ENCODE data around the gene FBN1.
A peak's percentile ranks its signal among the peaks of the same experiment; 100 is the strongest.

The FBN1 gene

GRCh38 chr15:48644827-48645557 lies 517 bp downstream of the FBN1 start:
- H3K27me3 ChIP-seq (ENCODE audit: insufficient read depth, poor library complexity, severe bottlenecking) = no peaks in the 10 kb centered on the region
- H3K4me1 ChIP-seq (ENCODE audit: insufficient read depth, poor library complexity, severe bottlenecking) = peaks cover 7% of the 10 kb centered on the region
- peaks cover 3% of the 10 kb centered on the region; the same call in 1 of the 2 replicates for H3K36me3 ChIP-seq (ENCODE audit: low read depth)
- ATAC-seq (ENCODE audit: low read depth) (peak; percentile 47), DNase-seq (ENCODE audit: low spot score) (peak; percentile 80)
- peak overlapping the region; percentile 59 for H3K4me3 ChIP-seq (ENCODE audit: severe bottlenecking)
- TF ChIP-seq, protein P1, sequence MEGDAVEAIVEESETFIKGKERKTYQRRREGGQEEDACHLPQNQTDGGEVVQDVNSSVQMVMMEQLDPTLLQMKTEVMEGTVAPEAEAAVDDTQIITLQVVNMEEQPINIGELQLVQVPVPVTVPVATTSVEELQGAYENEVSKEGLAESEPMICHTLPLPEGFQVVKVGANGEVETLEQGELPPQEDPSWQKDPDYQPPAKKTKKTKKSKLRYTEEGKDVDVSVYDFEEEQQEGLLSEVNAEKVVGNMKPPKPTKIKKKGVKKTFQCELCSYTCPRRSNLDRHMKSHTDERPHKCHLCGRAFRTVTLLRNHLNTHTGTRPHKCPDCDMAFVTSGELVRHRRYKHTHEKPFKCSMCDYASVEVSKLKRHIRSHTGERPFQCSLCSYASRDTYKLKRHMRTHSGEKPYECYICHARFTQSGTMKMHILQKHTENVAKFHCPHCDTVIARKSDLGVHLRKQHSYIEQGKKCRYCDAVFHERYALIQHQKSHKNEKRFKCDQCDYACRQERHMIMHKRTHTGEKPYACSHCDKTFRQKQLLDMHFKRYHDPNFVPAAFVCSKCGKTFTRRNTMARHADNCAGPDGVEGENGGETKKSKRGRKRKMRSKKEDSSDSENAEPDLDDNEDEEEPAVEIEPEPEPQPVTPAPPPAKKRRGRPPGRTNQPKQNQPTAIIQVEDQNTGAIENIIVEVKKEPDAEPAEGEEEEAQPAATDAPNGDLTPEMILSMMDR (IDR thresholded peaks at IDR 0.05; ENCODE audit: poor library complexity, severe bottlenecking) = peak; percentile 39
- no peaks in the 10 kb centered on the region for H3K9me3 ChIP-seq (ENCODE audit: severe bottlenecking)
- H3K27ac ChIP-seq (ENCODE audit: poor library complexity, severe bottlenecking) = peak overlapping the region; percentile 29

DNA sequence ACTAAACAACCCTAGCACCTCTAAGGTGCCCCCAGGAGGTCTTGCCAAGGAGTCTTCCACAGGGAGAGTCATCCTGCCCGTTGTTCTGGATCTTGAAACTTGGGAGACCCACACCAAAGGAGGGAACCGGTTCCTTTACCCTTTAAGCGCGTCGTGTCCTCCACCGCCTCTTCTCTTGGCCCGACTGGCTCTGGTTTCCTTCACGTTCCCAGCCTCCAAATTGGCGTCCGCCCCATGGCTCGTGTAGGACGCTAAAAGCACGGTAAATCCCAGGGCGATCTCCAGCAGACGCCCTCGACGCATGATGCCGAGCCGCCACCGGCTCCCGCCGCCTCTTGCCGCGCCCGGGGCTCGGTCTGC lies 1.1 kb downstream of the FBN1 start:
- Histone ChIP-seq H3K27ac (ENCODE audit: poor library complexity, severe bottlenecking) (peak overlapping the region; percentile 29), H3K36me3 (ENCODE audit: low read depth) (peaks cover 6% of the 10 kb centered on the region; the same call in 1 of the 2 replicates), H3K4me1 (ENCODE audit: insufficient read depth, poor library complexity, severe bottlenecking) (peaks cover 7% of the 10 kb centered on the region), H3K4me3 (ENCODE audit: severe bottlenecking) (peak overlapping the region; percentile 59), H3K9me3 (ENCODE audit: severe bottlenecking) (no peaks in the 10 kb centered on the region), H3K27me3 (ENCODE audit: insufficient read depth, poor library complexity, severe bottlenecking) (no peaks in the 10 kb centered on the region)
- DNase-seq (ENCODE audit: low spot score) = peak; percentile 72
- TF ChIP-seq, protein P1 (IDR thresholded peaks at IDR 0.05; ENCODE audit: poor library complexity, severe bottlenecking) = no peak
- no peak; the same call in 2 of the 3 replicates for ATAC-seq (ENCODE audit: low read depth)

DNA sequence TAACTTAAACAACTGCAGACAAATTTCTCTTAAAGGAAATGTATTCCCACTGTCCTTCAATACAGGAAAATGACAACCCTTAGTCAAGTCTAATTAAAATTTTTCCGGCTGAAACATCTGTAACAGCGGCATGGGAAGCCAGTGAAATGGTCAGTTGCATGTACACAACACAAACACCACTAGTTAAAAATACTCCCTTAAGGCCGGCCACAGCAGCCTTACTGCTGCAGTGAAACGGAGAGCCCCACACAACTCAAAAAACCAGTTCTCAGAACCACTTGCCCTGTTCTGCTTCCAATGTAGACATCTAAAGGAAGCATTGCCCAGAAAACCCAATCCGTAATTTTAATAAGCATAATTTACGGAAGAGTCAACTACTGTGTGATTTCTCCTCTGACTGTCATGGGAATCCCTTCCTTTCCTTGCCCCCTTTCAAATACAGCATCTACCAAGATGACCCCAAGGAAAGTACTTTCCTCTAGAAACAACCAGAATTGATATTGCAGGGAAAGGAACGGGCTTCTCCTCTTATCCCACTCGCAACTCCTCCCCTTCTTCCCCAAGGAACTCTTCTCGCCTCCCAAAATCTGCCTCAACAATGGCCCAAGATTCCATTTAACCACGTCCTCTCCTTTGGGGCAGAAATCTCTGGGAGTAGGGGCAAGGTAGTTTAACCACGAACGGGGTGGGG lies 1.6 kb downstream of the FBN1 start:
- Histone ChIP-seq H3K27ac (ENCODE audit: poor library complexity, severe bottlenecking) (peak overlapping the region; percentile 29), H3K4me3 (ENCODE audit: severe bottlenecking) (peak overlapping the region; percentile 59), H3K36me3 (ENCODE audit: low read depth) (peaks cover 6% of the 10 kb centered on the region; the same call in 1 of the 2 replicates), H3K27me3 (ENCODE audit: insufficient read depth, poor library complexity, severe bottlenecking) (no peaks in the 10 kb centered on the region), H3K9me3 (ENCODE audit: severe bottlenecking) (no peaks in the 10 kb centered on the region), H3K4me1 (ENCODE audit: insufficient read depth, poor library complexity, severe bottlenecking) (peaks cover 7% of the 10 kb centered on the region)
- ATAC-seq (ENCODE audit: low read depth) (no peak), DNase-seq (ENCODE audit: low spot score) (no peak)
- TF ChIP-seq, protein P1 (IDR thresholded peaks at IDR 0.05; ENCODE audit: poor library complexity, severe bottlenecking) = no peak

DNA sequence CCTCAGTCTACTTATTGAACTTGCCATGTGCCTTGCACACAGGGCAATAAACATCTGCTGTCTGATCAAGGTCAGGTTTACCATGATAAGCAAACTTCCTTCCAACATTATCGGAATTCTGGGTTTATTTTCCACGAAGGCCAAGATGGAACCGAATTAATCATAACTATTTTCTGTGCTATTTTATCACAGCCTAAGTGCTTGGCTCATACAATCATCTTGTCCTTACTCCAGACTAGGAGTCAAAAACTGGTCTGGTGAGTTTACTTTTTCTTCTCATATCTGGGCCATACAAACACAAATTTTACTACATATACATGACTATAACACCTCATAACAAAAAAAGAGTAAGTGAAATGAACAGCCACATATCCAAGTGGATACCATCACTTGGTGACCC lies 2.3 kb downstream of the FBN1 start:
- H3K9me3 ChIP-seq (ENCODE audit: severe bottlenecking) = no peaks in the 10 kb centered on the region
- H3K36me3 ChIP-seq (ENCODE audit: low read depth) = peaks cover 6% of the 10 kb centered on the region; the same call in 1 of the 2 replicates
- H3K27ac ChIP-seq (ENCODE audit: poor library complexity, severe bottlenecking) = no peak overlapping the region
- no peaks in the 10 kb centered on the region for H3K27me3 ChIP-seq (ENCODE audit: insufficient read depth, poor library complexity, severe bottlenecking)
- DNase-seq (ENCODE audit: low spot score) (no peak), ATAC-seq (ENCODE audit: low read depth) (no peak)
- H3K4me1 ChIP-seq (ENCODE audit: insufficient read depth, poor library complexity, severe bottlenecking) = peaks cover 7% of the 10 kb centered on the region
- H3K4me3 ChIP-seq (ENCODE audit: severe bottlenecking) = no peak overlapping the region
- TF ChIP-seq, protein P1 (IDR thresholded peaks at IDR 0.05; ENCODE audit: poor library complexity, severe bottlenecking) = no peak
